ENCODE measurements around the gene GATA1.

Gene GATA1

GRCh38 chrX:48786341-48786800 is at the start of gene GATA1:
GATA1 (plus strand) TSS chrX:48786590; CDS start chrX:48791110, 4,520 bp downstream.
- no peak for DNase-seq

- DNase-seq = no peak
Observed at GRCh38 chrX:48736878-48737212, 49.5 kb upstream of the GATA1 start.

GRCh38 chrX:48737213-48737938 is 49.0 kb upstream of the GATA1 start:
- DNase-seq = peak; percentile 95

GRCh38 chrX:48737940-48738339 is 48.5 kb upstream of the GATA1 start:
- no peak for DNase-seq

GRCh38 chrX:48741834-48742233 is 44.6 kb upstream of the GATA1 start:
- DNase-seq = no peak

- no peak for DNase-seq
Observed at GRCh38 chrX:48745222-48745621, 41.2 kb upstream of the GATA1 start.

- DNase-seq = no peak
Observed at GRCh38 chrX:48747415-48748016, 38.9 kb upstream of the GATA1 start.

- no peak for DNase-seq
Observed at GRCh38 chrX:48749182-48749581, 37.2 kb upstream of the GATA1 start.

GRCh38 chrX:48751343-48751742 is 35.0 kb upstream of the GATA1 start:
- DNase-seq = no peak

GRCh38 chrX:48752498-48752897 is 33.9 kb upstream of the GATA1 start:
- DNase-seq = no peak

- no peak for DNase-seq
Observed at GRCh38 chrX:48753708-48754228, 32.6 kb upstream of the GATA1 start.

- DNase-seq = no peak
Observed at GRCh38 chrX:48754238-48754637, 32.2 kb upstream of the GATA1 start.

GRCh38 chrX:48761674-48762471 is 24.5 kb upstream of the GATA1 start, which contains the start of gene GLOD5:
GLOD5 (plus strand) TSS chrX:48761747; CDS start chrX:48761791, 44 bp downstream.
- DNase-seq = peak; percentile 2

GRCh38 chrX:48769230-48769629 is 17.2 kb upstream of the GATA1 start:
- no peak for DNase-seq

GRCh38 chrX:48770296-48770695 is 16.1 kb upstream of the GATA1 start:
- no peak for DNase-seq

- DNase-seq = no peak
Observed at GRCh38 chrX:48772602-48773001, 13.8 kb upstream of the GATA1 start.

GRCh38 chrX:48776818-48777439 is 9.5 kb upstream of the GATA1 start:
- DNase-seq = no peak

- no peak for DNase-seq
Observed at GRCh38 chrX:48779399-48779798, 7.0 kb upstream of the GATA1 start.

GRCh38 chrX:48781705-48782104 is 4.7 kb upstream of the GATA1 start:
- no peak for DNase-seq

- DNase-seq = no peak
Observed at GRCh38 chrX:48782216-48782615, 4.2 kb upstream of the GATA1 start.

GRCh38 chrX:48782795-48783194 is 3.6 kb upstream of the GATA1 start:
- DNase-seq = no peak

- DNase-seq = no peak
Observed at GRCh38 chrX:48784726-48785125, 1.7 kb upstream of the GATA1 start.

- DNase-seq = no peak
Observed at GRCh38 chrX:48785186-48785539, 1.2 kb upstream of the GATA1 start.
